ENCODE results near the gene DUXB. TPM values are rescaled to one million over a fixed set of nuclear protein-coding genes. Genes with fewer than 3 reads are reported as not detected.

DUXB gene, protein sequence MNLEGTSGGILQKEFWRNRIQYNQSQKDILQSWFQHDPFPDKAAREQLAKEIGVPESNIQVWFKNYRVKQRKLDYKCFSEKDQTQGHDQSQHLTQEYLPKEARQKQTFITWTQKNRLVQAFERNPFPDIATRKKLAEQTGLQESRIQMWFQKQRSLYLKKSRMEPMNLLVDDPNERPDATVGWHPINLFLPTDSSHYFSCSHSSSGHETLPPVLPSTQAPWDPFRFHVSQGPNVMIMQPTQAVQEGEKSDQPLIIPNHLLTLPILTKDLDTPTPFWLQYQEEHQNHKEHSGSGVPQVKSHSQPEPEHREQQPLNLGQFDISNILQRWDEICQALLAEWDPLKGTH
- not detected for total RNA-seq
- long read RNA-seq = 0 reads

DNA sequence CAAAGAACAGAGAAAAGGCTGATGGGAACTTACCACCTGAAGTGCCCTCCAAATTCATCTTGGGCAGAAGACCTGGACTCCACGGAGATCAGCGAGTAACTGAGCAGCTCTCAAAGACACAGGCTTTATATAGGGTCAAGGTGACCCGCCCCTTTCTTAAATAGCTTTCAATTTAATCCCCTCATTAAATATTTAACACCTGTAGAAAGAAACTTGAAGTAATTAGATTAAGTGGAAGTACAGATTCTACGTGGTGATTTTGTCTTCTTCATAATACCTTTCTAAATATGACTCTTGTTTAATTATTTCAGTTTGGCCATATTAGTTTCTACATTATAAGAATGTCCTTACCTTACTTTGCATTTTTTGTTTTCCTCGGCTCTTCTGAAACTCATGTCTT, at the start of gene DUXB:
Gene DUXB (minus strand): TSS at position 101 of the 400 bp plus-strand sequence. CDS start 43 bp downstream, at position 58.
- intact Hi-C loops (cut with DNase I) = no loop called here
- DNase-seq = no peak
- ATAC-seq = no peak

DNA sequence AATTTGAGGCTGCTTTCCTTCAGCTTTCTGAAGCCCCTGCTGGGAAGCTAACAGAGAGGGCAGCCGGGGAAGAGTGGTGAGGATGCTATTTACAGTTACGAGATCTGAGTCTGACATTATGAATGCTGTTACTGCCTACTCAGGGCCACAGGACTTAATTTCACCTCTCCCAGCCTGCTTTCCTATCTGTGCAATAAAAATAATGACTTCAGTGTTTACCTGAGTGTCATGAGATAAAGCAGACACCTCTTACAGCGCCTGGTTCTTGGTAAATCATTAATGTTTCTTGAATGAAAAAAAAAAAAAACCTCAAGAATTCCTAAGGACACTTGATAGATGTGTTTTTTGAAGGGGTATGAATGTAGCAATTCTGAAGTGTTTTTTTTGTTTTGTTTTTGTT, 49.3 kb upstream of the DUXB start:
- no peak for DNase-seq
- intact Hi-C loops (cut with DNase I) = no loop called here
- ATAC-seq = no peak

- ATAC-seq (no peak), DNase-seq (no peak)
- intact Hi-C loops (cut with DNase I) = no loop called here
Measured at GRCh38 chr16:75746359-75746758, 45.1 kb upstream of the DUXB start.

DNA sequence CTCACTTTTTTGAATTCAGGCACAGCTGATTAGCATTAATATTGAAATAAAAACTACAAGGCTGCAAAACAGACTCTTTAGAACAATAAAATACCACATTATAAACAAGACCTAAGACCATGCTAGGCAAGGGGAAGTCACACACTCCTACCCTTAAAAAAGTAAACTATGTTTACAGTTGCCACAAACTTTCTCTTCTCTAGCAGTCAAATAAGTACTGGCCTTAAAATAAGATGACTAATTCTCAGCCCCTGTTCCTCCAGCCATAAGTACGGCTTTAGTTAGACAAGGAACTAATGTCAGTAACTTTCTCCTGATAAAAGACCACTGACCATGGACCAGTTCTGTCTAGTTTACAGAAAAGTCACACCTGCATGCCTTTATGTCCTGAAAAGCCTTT, 44.6 kb upstream of the DUXB start:
- DNase-seq (no peak), ATAC-seq (no peak)
- intact Hi-C loops (cut with DNase I) = no loop called here

GRCh38 chr16:75745242-75745641, 44.0 kb upstream of the DUXB start:
- no peak for ATAC-seq
- DNase-seq = no peak
- intact Hi-C loops (cut with DNase I) = no loop called here

GRCh38 chr16:75742424-75743047, 41.3 kb upstream of the DUXB start:
- no peak for DNase-seq
- intact Hi-C loops (cut with DNase I) = no loop called here
- ATAC-seq = no peak

DNA sequence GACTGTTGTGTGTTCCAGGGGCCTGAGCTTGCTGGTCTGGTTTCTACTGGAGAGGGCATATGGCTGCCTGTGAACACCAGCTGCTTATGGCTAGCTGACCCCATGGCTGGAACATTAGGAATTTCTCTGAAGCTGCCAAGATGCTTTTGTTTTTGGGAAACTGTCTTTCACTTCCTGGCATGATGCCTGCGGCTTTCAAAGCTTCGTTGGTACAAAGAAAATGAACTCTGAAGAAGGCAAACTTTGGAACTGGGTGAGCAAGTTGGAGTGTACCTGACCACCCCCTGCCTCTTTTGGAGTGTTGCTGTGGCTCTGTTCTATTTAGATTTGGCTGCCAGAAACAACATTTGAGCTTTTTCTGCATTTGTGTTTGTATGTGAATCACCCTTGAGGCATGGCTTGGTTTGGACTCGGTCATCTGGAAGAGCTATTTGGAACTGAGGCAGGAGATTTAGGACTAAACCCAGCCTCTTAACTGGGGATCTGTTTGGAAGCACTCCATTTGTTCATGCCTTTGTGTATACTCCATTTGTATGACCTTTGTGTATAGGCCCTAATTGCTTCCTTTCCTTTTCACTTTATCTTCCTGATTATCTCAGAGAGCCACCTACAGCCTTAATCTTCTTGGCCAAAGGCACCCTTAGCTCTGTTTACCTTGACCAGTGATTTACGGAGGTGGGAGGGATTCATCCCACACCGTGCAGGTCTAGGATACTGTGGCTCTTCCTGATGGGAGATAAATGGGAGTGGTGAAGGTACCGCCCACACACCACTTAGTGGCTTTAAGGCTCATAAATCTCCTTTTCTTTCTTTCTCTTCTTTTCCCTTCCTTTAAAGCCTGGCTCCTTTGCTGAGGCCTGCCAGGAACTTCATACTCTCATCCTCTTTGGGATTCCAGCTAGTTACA, 32.3 kb upstream of the DUXB start:
- intact Hi-C loops (cut with DNase I) = no loop called here
- ATAC-seq (peak; percentile 57 to 92), DNase-seq (peak; percentile 45)

DNA sequence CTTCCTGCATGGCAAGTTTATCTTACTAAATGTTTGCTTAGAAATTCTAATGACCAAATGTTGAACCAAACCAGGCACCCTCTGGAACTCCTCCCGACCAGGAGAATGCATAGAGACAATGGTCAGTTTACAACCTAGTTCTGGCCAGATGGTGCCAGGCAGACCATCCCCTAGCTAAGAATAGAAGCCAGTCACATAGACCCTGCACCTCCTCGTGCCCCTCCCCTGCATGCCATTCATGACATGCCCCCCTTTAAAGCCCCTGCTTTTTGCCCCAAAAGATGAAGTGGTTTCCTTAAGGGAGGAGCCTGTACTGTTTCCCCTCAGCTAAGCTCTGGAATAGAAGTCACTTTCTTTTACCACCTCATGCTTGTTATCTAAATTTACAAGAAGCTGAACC, 31.6 kb upstream of the DUXB start:
- no peak for DNase-seq
- intact Hi-C loops (cut with DNase I) = no loop called here
- ATAC-seq = no peak

DNA sequence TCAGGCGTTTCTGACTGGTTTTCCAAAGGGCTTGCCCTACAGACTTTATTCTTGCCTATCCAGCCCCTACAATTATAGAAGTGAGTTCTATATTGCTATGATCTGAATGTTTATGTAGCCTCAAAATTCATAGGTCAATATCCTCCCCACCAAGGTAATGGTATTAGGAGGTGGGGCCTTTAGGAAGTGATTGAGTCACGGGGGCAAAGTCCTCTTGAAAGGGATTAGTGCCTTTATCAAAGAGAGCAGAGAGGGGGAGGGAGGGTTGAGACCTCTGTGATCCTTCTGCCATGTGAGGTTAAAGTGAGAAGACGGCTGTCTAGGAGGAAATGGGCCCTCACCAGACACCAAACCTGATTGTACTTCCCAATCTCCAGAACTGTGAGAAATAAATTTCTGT, 26.0 kb upstream of the DUXB start:
- intact Hi-C loops (cut with DNase I) = no loop called here
- no peak for ATAC-seq
- no peak for DNase-seq

GRCh38 chr16:75726390-75726789, 25.1 kb upstream of the DUXB start, which contains the start of gene CPHXL:
CPHXL (minus strand) TSS chr16:75726490; CDS start chr16:75726442, 48 bp downstream.
- ATAC-seq = no peak
- no peak for DNase-seq
- intact Hi-C loops (cut with DNase I) = no loop called here

- ATAC-seq = no peak
- intact Hi-C loops (cut with DNase I) = no loop called here
- no peak for DNase-seq
Measured at GRCh38 chr16:75718452-75718851, 17.2 kb upstream of the DUXB start.

- intact Hi-C loops (cut with DNase I) = no loop called here
- ATAC-seq = no peak
Measured at GRCh38 chr16:75714661-75715060, 13.4 kb upstream of the DUXB start.

GRCh38 chr16:75710344-75710743, 9.1 kb upstream of the DUXB start:
- intact Hi-C loops (cut with DNase I) = no loop called here

More at GRCh38 chr16:75714661-75715060, 13.4 kb upstream of the DUXB start:
- DNase-seq = no peak

DNA sequence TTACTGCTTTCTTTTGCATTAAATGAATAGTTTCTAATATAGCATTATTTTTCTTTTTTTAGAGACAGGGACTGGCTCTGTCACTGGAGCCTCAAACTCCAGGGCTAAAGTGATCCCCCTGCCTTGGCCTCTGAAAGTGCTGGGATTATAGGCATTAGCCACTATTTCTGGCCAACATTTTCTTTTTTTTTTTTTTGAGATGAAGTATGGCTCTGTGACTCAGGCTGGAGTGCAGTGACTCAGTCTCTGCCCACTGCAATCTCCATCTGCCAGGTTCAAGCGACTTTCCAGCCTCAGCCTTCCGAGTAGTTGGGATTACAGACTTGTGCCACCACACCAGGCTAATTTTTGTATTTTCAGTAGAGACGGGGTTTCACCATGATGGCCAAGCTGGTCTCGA, 2.0 kb upstream of the DUXB start:
- intact Hi-C loops (cut with DNase I) = no loop called here
- no peak for DNase-seq
- no peak for ATAC-seq

More at GRCh38 chr16:75710344-75710743, 9.1 kb upstream of the DUXB start:
- DNase-seq = no peak
- ATAC-seq = no peak

DNA sequence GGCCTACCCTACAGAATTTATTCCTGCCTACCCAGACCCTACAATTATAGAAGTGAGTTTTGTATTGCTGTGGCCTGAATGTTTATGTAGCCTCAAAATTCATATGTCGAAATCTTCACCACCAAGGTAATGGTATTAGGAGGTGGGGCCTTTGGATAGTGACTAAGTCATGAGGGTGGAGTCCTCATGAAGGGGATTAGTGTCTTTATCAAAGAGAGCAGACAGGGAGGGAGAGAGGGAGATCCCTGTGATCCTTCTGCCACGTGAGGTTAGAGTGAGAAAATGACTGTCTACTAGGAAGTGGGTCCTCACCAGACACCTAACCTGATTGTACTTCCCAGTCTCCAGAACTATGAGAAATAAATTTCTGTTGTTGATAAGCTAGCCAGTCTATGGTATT, 981 bp upstream of the DUXB start:
- intact Hi-C loops (cut with DNase I) = no loop called here
- DNase-seq (no peak), ATAC-seq (no peak)

DNA sequence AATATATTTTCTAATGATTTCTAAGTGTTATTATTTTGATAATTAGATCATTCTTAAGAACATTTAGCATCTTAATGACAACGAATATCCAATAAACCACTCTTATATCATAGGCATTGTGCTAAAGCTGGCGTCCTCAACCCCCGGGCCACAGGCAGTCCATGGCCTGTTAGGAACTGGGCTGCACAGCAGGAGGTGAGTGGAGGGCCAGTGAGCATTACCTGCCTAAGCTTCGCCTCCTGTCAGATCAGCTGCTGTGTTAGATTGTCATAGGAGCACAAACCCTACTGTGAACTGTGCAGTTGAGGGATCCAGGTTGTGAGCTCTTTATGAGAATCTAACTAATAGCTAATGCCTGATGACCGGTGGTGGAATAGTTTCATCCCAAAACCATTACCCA, 3.7 kb downstream of the DUXB start:
- intact Hi-C loops (cut with DNase I) = no loop called here
- no peak for DNase-seq
- no peak for ATAC-seq

DNA sequence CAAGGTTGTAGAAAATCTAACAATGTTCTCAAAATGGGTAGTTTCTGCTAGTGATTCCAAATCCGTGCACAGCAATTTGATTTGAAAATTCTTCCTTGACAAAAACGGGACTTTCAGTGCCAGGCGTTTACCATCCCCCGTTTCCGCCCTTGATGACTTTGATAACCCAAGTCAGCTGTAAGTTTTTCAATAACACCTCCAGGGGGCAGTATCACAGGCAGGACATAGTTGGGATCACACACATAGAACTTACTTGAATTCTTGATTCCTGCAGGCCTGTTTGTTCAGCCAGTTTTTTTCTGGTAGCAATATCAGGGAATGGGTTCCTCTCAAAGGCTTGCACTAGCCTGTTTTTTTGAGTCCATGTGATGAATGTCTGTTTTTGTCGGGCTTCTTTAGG, 5.6 kb downstream of the DUXB start:
- ATAC-seq (no peak), DNase-seq (no peak)
- intact Hi-C loops (cut with DNase I) = no loop called here

DNA sequence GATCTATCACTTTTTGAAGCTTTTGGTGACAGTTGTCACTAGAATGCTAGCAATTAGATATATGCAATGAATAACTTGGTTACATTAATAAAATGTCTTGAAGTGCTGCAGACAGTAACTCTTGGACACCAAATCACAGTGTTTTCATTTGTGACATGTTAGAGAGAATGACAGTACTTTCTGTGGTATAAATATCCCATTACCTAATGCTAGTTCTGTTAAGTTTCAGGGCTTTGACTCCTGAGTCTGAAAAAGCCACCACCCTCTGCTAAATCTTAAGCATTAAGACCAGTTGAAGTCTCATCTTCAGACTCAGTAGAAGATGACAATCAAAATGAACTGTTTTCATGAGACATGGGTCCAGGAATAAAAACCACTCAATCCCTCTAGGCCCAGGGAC, 13.9 kb downstream of the DUXB start:
- DNase-seq (no peak), ATAC-seq (peak in 1 of 2 donors; percentile 41)
- intact Hi-C loops (cut with DNase I) = no loop called here

GRCh38 chr16:75682308-75682707, 19.0 kb downstream of the DUXB start:
- no peak for DNase-seq
- intact Hi-C loops (cut with DNase I) = no loop called here
- ATAC-seq = no peak

GRCh38 chr16:75679366-75679765, 21.9 kb downstream of the DUXB start:
- DNase-seq (no peak), ATAC-seq (peak in 1 of 2 donors; percentile 19)
- intact Hi-C loops (cut with DNase I) = no loop called here

Data from left cardiac atrium (tissue), 4 donors.